HepG2 (cell line): ENCODE data around the gene BMPR1B. TPM values are rescaled to one million over a fixed set of nuclear protein-coding genes. Genes with fewer than 3 reads are reported as not detected.

Source experiments
- ARID5B ChIP-seq: IDR thresholded peaks from 2 replicates; pipeline ENCODE4 v1.4.0; 2020; ENCODE audit warnings: mild to moderate bottlenecking, missing genetic modification reagents
- CREBL2 ChIP-seq: sonication (generic); formaldehyde crosslinking; IDR thresholded peaks from 2 replicates; pipeline ENCODE4 v1.8.1; 2023; ENCODE audit warnings: missing genetic modification reagents, mild to moderate bottlenecking, borderline replicate concordance
- DNMT1 ChIP-seq: sonication (generic); formaldehyde crosslinking; IDR thresholded peaks from 2 replicates; pipeline ENCODE4 v1.5.1; 2020; ENCODE audit warnings: mild to moderate bottlenecking, missing genetic modification reagents
- E2F5 ChIP-seq: sonication (generic); formaldehyde crosslinking; conservative IDR thresholded peaks from 2 replicates; pipeline ENCODE4 v1.4.0; 2020; ENCODE audit warnings: missing genetic modification reagents
- FLYWCH1 ChIP-seq: sonication (generic); formaldehyde crosslinking; IDR thresholded peaks from 2 replicates; pipeline ENCODE4 v1.8.1; 2023; ENCODE audit warnings: mild to moderate bottlenecking, missing genetic modification reagents
- FOSL2 ChIP-seq: sonication (generic); formaldehyde crosslinking; IDR thresholded peaks from 2 replicates; pipeline ENCODE4 v1.4.0; 2020; ENCODE audit warnings: missing genetic modification reagents
- FOXO4 ChIP-seq: sonication (generic); formaldehyde crosslinking; conservative IDR thresholded peaks from 2 replicates; pipeline ENCODE4 v1.8.1; 2023; ENCODE audit warnings: missing genetic modification reagents
- NFIB ChIP-seq: sonication (generic); formaldehyde crosslinking; IDR thresholded peaks from 2 replicates; pipeline ENCODE4 v1.9.0; 2021; ENCODE audit warnings: missing genetic modification reagents, mild to moderate bottlenecking, borderline replicate concordance
- NR1H2 ChIP-seq: sonication (generic); formaldehyde crosslinking; IDR thresholded peaks from 2 replicates; pipeline ENCODE4 v1.8.1; 2022; ENCODE audit warnings: low read depth, missing genetic modification reagents, borderline replicate concordance
- NR2F1 ChIP-seq, 2 experiments: fragments of 450-650 bp in 1 of 2; formaldehyde crosslinking in 1 of 2; IDR thresholded peaks; 2 replicates each; pipeline versions ENCODE4 v1.5.0 to v1.6.1; 2016 to 2020; ENCODE audit warnings: mild to moderate bottlenecking in 1 of 2, missing compliant biosample characterization in 1 of 2, missing genetic modification reagents in 1 of 2, moderate library complexity in 1 of 2
- POGZ ChIP-seq: sonication (generic); formaldehyde crosslinking; IDR thresholded peaks from 2 replicates; pipeline ENCODE4 v1.4.0; 2020; ENCODE audit warnings: mild to moderate bottlenecking, missing genetic modification reagents
- TFAP4 ChIP-seq: sonication (generic); IDR thresholded peaks from 2 replicates; pipeline ENCODE4 v1.6.1; 2016; ENCODE audit warnings: low read depth, borderline replicate concordance
- ZNF251 ChIP-seq: sonication (generic); formaldehyde crosslinking; IDR thresholded peaks from 2 replicates; pipeline ENCODE4 v1.9.0; 2021; ENCODE audit warnings: mild to moderate bottlenecking, missing genetic modification reagents
- ZNF253 ChIP-seq: sonication (generic); formaldehyde crosslinking; IDR thresholded peaks from 2 replicates; pipeline ENCODE4 v1.8.0; 2022; ENCODE audit warnings: mild to moderate bottlenecking, missing genetic modification reagents, borderline replicate concordance
- ZNF501 ChIP-seq: sonication (generic); formaldehyde crosslinking; IDR thresholded peaks from 2 replicates; pipeline ENCODE4 v1.5.1; 2020; ENCODE audit warnings: mild to moderate bottlenecking, moderate library complexity, missing genetic modification reagents
- ZNF512 ChIP-seq: sonication (generic); formaldehyde crosslinking; IDR thresholded peaks from 2 replicates; pipeline ENCODE4 v1.4.0; 2020; ENCODE audit warnings: mild to moderate bottlenecking, missing genetic modification reagents
- ZNF547 ChIP-seq: sonication (generic); formaldehyde crosslinking; IDR thresholded peaks from 2 replicates; pipeline ENCODE4 v1.5.1; 2020; ENCODE audit warnings: mild to moderate bottlenecking, missing genetic modification reagents
- ZNF557 ChIP-seq: sonication (generic); formaldehyde crosslinking; IDR thresholded peaks from 2 replicates; pipeline ENCODE4 v1.4.0; 2020; ENCODE audit warnings: missing genetic modification reagents
- ZNF576 ChIP-seq: sonication (generic); formaldehyde crosslinking; IDR thresholded peaks from 2 replicates; pipeline ENCODE4 v1.4.0; 2020; ENCODE audit warnings: mild to moderate bottlenecking, missing genetic modification reagents
- ZNF766 ChIP-seq: sonication (generic); formaldehyde crosslinking; IDR thresholded peaks from 2 replicates; pipeline ENCODE4 v1.5.0; 2020; ENCODE audit warnings: missing genetic modification reagents, borderline replicate concordance
- ZNF776 ChIP-seq: sonication (generic); formaldehyde crosslinking; IDR thresholded peaks from 2 replicates; pipeline ENCODE4 v1.4.0; 2020; ENCODE audit warnings: mild to moderate bottlenecking, missing genetic modification reagents
- ZNF83 ChIP-seq: sonication (generic); formaldehyde crosslinking; IDR thresholded peaks from 2 replicates; pipeline ENCODE4 v1.4.0; 2020; ENCODE audit warnings: missing genetic modification reagents, mild to moderate bottlenecking, borderline replicate concordance
- polyA plus RNA-seq, 8 experiments: library from polyadenylated mRNA; depleted of rRNA in 3 of 8; stranded (reverse) in 7 of 8; unstranded in 1 of 8; fragments of >200 nt; fragmentation: Illumina TruSeq in 4 of 8; extraction: Trizol in 4 of 8; gene quantifications; 2 replicates each; pipeline versions ENCODE4 v1.2.1 to v1.2.3, GENCODE V29; 2011 to 2016; ENCODE audit warnings: low read depth in 4 of 8, missing spikeins in 1 of 8, mixed read lengths in 1 of 8; ENCODE audit not compliant: insufficient read depth in 1 of 8
- total RNA-seq, 5 experiments: library from RNA; depleted of rRNA; stranded (reverse); fragments of >200 nt; fragmentation: Illumina TruSeq; extraction: Trizol; gene quantifications; 2 replicates each; pipeline ENCODE4 v1.2.3, GENCODE V29; 2016; ENCODE audit warnings: low read depth in 1 of 5

The BMPR1B gene
- total and polyA plus RNA-seq, 2 of the 13 experiments (the other 11 are each of a cell fraction or from before 2014, with no cell fraction given) = 0.07 TPM; not detected in 1

GRCh38 chr4:94897023-94897422, 139.3 kb downstream of the BMPR1B start (continued):
- TF ChIP-seq TFAP4 (no peak), FOXO4 (no peak), NR2F1 (CRISPR knock-in tag; IDR thresholded peaks at IDR 0.05) (peak in 1 of 2 experiments; percentile 72; a peak in 2 of 4 replicates), FOSL2 (CRISPR knock-in tag) (peak; percentile 79), ZNF251 (CRISPR knock-in tag) (no peak), ZNF776 (CRISPR knock-in tag) (no peak), ZNF253 (CRISPR knock-in tag) (no peak), ZNF501 (no peak), CREBL2 (no peak), ZNF557 (CRISPR knock-in tag) (no peak), NR1H2 (no peak), POGZ (CRISPR knock-in tag) (0 out of 2 replicates have a peak, but pooled peaks have one; percentile 43), ARID5B (CRISPR knock-in tag) (peak; percentile 64), ZNF512 (CRISPR knock-in tag) (no peak), ZNF547 (CRISPR knock-in tag) (no peak), ZNF576 (CRISPR knock-in tag) (no peak), E2F5 (CRISPR knock-in tag) (no peak), ZNF766 (CRISPR knock-in tag) (no peak), FLYWCH1 (CRISPR knock-in tag) (no peak), NFIB (CRISPR knock-in tag) (no peak), ZNF83 (CRISPR knock-in tag) (no peak), DNMT1 (CRISPR knock-in tag) (no peak)
